SH-SY5Y (cell line): ENCODE measurements around the gene CRY1.

ENCODE experiments used
- GATA2 ChIP-seq: IDR thresholded peaks from 2 replicates; pipeline ENCODE4 v1.6.1; 2011; ENCODE audit warnings: mild to moderate bottlenecking, low read depth, low read length
- GATA3 ChIP-seq: IDR thresholded peaks from 2 replicates; pipeline ENCODE4 v1.6.1; 2011; ENCODE audit warnings: low read depth, mild to moderate bottlenecking, low read length, moderate library complexity

DNA sequence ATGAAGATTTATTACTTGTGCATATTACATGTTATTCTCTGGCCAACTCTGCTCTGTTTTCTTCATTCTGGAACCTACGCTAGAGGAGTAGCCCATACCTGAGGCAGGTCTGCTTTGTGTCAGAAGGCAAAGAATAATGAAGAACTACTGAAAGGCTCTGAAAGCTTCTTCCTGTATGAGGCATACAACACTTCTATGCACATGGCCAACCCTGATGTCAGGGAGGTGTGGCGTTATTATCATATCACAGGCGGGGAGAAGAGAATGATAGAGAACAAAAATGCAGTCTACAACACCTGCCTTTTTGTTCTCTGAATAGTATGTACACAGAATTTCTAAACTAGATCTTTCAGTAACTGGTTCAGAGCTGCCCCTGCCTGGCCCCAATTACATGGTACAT lies 32.5 kb upstream of the CRY1 start:
- TF ChIP-seq GATA3 = no peak
- no peak for TF ChIP-seq GATA2
